ENCODE measurements around the gene FASTKD3.

The FASTKD3 gene

GRCh38 chr5:7875151-7875550, 6.3 kb upstream of the FASTKD3 start:
- Histone ChIP-seq H3K27me3 (ENCODE audit: insufficient read depth, low read length) (no peaks in the 10 kb centered on the region), H3K9me3 (ENCODE audit: low read length) (no peaks in the 10 kb centered on the region), H3K4me1 (ENCODE audit: insufficient read depth, low read length, severe bottlenecking) (peaks cover 26% of the 10 kb centered on the region), H3K27ac (ENCODE audit: low read depth, low read length, poor library complexity, severe bottlenecking) (no peak overlapping the region), H3F3A (ENCODE audit: insufficient read depth, low read length) (no peaks in the 10 kb centered on the region), H3K4me3 (ENCODE audit: low read depth, low read length, poor library complexity, severe bottlenecking) (no peak overlapping the region), H4K20me1 (ENCODE audit: insufficient read depth, low read length) (peaks cover 2% of the 10 kb centered on the region; the same call in 1 of the 2 replicates), H2AFZ (ENCODE audit: low read length) (no peak overlapping the region), H3K79me2 (ENCODE audit: insufficient read depth, low read length) (peaks cover 48% of the 10 kb centered on the region), H3K9me2 (ENCODE audit: low read depth, low read length) (no peaks in the 10 kb centered on the region), H3K36me3 (ENCODE audit: insufficient read depth, low read length) (peaks cover 87% of the 10 kb centered on the region), H3K9ac (ENCODE audit: low read length) (no peak overlapping the region), H3K4me2 (ENCODE audit: low read length) (no peak overlapping the region)
- TF ChIP-seq CTCF (IDR thresholded peaks at IDR 0.05; ENCODE audit: low read length) (no peak), EZH2 (IDR thresholded peaks at IDR 0.05; ENCODE audit: borderline replicate concordance, low read length) (no peak)

- Histone ChIP-seq H3K9me3 (ENCODE audit: low read length) (no peaks in the 10 kb centered on the region), H3K4me2 (ENCODE audit: low read length) (no peak overlapping the region), H2AFZ (ENCODE audit: low read length) (no peak overlapping the region), H3K36me3 (ENCODE audit: insufficient read depth, low read length) (peaks cover 82% of the 10 kb centered on the region), H3K27ac (ENCODE audit: low read depth, low read length, poor library complexity, severe bottlenecking) (no peak overlapping the region), H3K9me2 (ENCODE audit: low read depth, low read length) (no peaks in the 10 kb centered on the region), H3K79me2 (ENCODE audit: insufficient read depth, low read length) (peaks cover 54% of the 10 kb centered on the region), H3K27me3 (ENCODE audit: insufficient read depth, low read length) (no peaks in the 10 kb centered on the region), H4K20me1 (ENCODE audit: insufficient read depth, low read length) (peaks cover 2% of the 10 kb centered on the region; the same call in 1 of the 2 replicates), H3K4me1 (ENCODE audit: insufficient read depth, low read length, severe bottlenecking) (peaks cover 31% of the 10 kb centered on the region), H3F3A (ENCODE audit: insufficient read depth, low read length) (no peaks in the 10 kb centered on the region), H3K4me3 (ENCODE audit: low read depth, low read length, poor library complexity, severe bottlenecking) (no peak overlapping the region), H3K9ac (ENCODE audit: low read length) (no peak overlapping the region)
- TF ChIP-seq CTCF (IDR thresholded peaks at IDR 0.05; ENCODE audit: low read length) = no peak
- TF ChIP-seq EZH2 (IDR thresholded peaks at IDR 0.05; ENCODE audit: borderline replicate concordance, low read length) = no peak
Observed at GRCh38 chr5:7874639-7875038, 5.8 kb upstream of the FASTKD3 start.

- Histone ChIP-seq H3K79me2 (ENCODE audit: insufficient read depth, low read length) (peaks cover 61% of the 10 kb centered on the region), H3K9me3 (ENCODE audit: low read length) (no peaks in the 10 kb centered on the region), H3K27me3 (ENCODE audit: insufficient read depth, low read length) (no peaks in the 10 kb centered on the region), H3K9ac (ENCODE audit: low read length) (no peak overlapping the region), H3K36me3 (ENCODE audit: insufficient read depth, low read length) (peaks cover 69% of the 10 kb centered on the region), H3F3A (ENCODE audit: insufficient read depth, low read length) (no peaks in the 10 kb centered on the region), H3K4me3 (ENCODE audit: low read depth, low read length, poor library complexity, severe bottlenecking) (no peak overlapping the region), H3K4me1 (ENCODE audit: insufficient read depth, low read length, severe bottlenecking) (peaks cover 31% of the 10 kb centered on the region), H2AFZ (ENCODE audit: low read length) (no peak overlapping the region), H3K27ac (ENCODE audit: low read depth, low read length, poor library complexity, severe bottlenecking) (no peak overlapping the region), H3K9me2 (ENCODE audit: low read depth, low read length) (no peaks in the 10 kb centered on the region), H3K4me2 (ENCODE audit: low read length) (no peak overlapping the region), H4K20me1 (ENCODE audit: insufficient read depth, low read length) (peaks cover 2% of the 10 kb centered on the region; the same call in 1 of the 2 replicates)
- no peak for TF ChIP-seq EZH2 (IDR thresholded peaks at IDR 0.05; ENCODE audit: borderline replicate concordance, low read length)
- TF ChIP-seq CTCF (IDR thresholded peaks at IDR 0.05; ENCODE audit: low read length) = no peak
Observed at GRCh38 chr5:7873216-7873615, 4.4 kb upstream of the FASTKD3 start.
